ENCODE data around the gene CCSER1.

- TF ChIP-seq CTCF (IDR thresholded peaks at IDR 0.05; ENCODE audit: borderline replicate concordance, extremely low read depth, low read length, poor library complexity, severe bottlenecking): no peak
- no peak for TF ChIP-seq EZH2 (IDR thresholded peaks at IDR 0.05; ENCODE audit: borderline replicate concordance, low read depth, low read length, severe bottlenecking)
Measured at GRCh38 chr4:90943311-90943710, 816.1 kb downstream of the CCSER1 start.
